GM15510 (cell line): ENCODE measurements around the gene MAMSTR.

Source experiments
- POLR2A ChIP-seq: IDR thresholded peaks from 3 replicates; pipeline ENCODE4 v1.6.1; 2011; ENCODE audit warnings: borderline replicate concordance; ENCODE audit not compliant: insufficient read length; ENCODE audit errors: extremely low read depth

MAMSTR gene

DNA sequence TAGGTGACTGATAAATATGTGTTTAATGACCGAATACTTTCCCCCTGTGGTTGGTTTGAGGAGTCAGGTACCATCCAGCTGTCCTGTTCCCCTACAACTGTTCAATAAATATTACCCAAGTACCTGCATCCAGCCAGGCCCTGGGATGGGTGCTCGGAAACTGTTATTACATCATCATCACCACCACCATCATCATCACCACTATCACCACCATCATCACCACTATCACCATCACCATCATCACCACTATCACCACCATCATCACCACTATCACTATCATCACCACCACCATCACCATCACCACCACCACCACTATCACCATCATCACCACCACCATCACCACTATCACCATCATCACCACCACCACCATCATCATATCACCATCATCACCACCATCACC lies 50.8 kb downstream of the MAMSTR start:
- no peak for TF ChIP-seq POLR2A

- TF ChIP-seq POLR2A, result no peak
Observed at GRCh38 chr19:48668332-48668731, 51.2 kb downstream of the MAMSTR start.

- TF ChIP-seq POLR2A, result no peak
Observed at GRCh38 chr19:48665786-48666185, 53.7 kb downstream of the MAMSTR start.

- no peak for TF ChIP-seq POLR2A
Observed at GRCh38 chr19:48664476-48664875, 55.0 kb downstream of the MAMSTR start.

DNA sequence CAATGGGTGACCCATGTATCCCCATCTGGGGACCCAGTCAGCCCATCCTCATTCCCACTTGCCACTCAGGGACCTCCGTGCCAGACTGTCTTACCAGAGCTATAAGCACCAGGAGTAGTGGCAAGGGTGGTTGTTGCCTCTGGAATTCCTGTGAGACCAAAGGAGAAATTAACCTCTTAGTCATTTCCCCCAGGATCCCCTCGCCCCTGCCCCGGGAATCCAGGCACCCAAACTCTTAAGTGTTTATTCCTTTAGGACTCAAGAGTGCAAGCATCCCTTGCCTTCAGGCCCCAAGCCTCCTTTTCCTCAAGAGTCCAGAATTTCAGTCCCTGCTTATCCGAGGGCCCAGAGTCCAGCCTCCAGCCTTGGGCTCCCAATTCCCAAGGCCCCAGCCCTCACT lies 55.9 kb downstream of the MAMSTR start:
- no peak for TF ChIP-seq POLR2A
